GM12878 (cell line): ENCODE measurements around the gene GIGYF1. TPM values are rescaled to one million over a fixed set of nuclear protein-coding genes. Genes with fewer than 3 reads are reported as not detected.

ENCODE experiments used
- ATAC-seq: fragments of 200-7000 bp; cut with Tn5 transposase; 3 replicates; pipeline ENCODE4 v1.9.1; 2020; ENCODE audit warnings: mild to moderate bottlenecking, moderate library complexity
- BruUV-seq: library from RNA; stranded (reverse); fragments of 400-500 nt; replicated peaks from 2 replicates; lab custom pipeline; 2021; lab: Mats Ljungman, UMichigan
- CTCF ChIA-PET: fragments of 300-600 bp; sonication (Branson Sonifier 250); formaldehyde crosslinking; extraction: SDS; loops from one replicate; lab custom pipeline; 2021; ENCODE audit warnings: inconsistent platforms; lab: Yijun Ruan, JAX
- POLR2A ChIA-PET: fragments of 350-600 bp; formaldehyde crosslinking; extraction: SDS; loops from one replicate; lab custom pipeline; 2021; ENCODE audit warnings: inconsistent platforms; lab: Charles Lee
- RAD21 ChIA-PET: fragments of 300-600 bp; sonication (Branson Sonifier 250); formaldehyde crosslinking; loops from one replicate; lab custom pipeline; 2023; ENCODE audit warnings: antibody characterized with exemption; ENCODE audit not compliant: unreplicated experiment; lab: Charles Lee
- SMC1A ChIA-PET: fragments of 300-600 bp; sonication (Branson Sonifier 250); formaldehyde crosslinking; loops from one replicate; lab custom pipeline; 2023; ENCODE audit not compliant: unreplicated experiment, uncharacterized antibody; lab: Charles Lee
- DNase-seq: peaks from one replicate; pipeline ENCODE4 v3.0.0-alpha.2; 2011; ENCODE audit warnings: low read depth, low spot score
- FAIRE-seq: peaks from 3 replicates; lab custom pipeline; 2011; peaks lifted over from hg19 to GRCh38; lab: Jason Lieb, UNC
- H2AFZ ChIP-seq: 2 replicates; pipeline ENCODE4 v1.6.0; 2011; ENCODE audit warnings: low read depth, low read length, control low read depth; ENCODE audit not compliant: control insufficient read depth
- H3K27ac ChIP-seq: 2 replicates; pipeline ENCODE4 v1.5.1; 2011; ENCODE audit warnings: control low read depth; ENCODE audit not compliant: control insufficient read depth, insufficient read depth
- H3K27me3 ChIP-seq, 2 experiments: replicated peaks in 1 of 2; 2 replicates each; pipeline versions ENCODE4 v1.6.0 to v1.6.1; 2011; ENCODE audit warnings: low read length in 1 of 2; ENCODE audit not compliant: control insufficient read depth in 2 of 2, insufficient read depth in 2 of 2
- H3K36me3 ChIP-seq, 2 experiments: 2 replicates each; pipeline ENCODE4 v1.5.1; 2011; ENCODE audit warnings: low read length in 1 of 2; ENCODE audit not compliant: control insufficient read depth in 2 of 2, insufficient read depth in 2 of 2
- H3K4me1 ChIP-seq: 2 replicates; pipeline ENCODE4 v1.6.1; 2011; ENCODE audit warnings: mild to moderate bottlenecking, low read length, moderate library complexity, mixed read lengths; ENCODE audit not compliant: control insufficient read depth, insufficient read depth
- H3K4me2 ChIP-seq: 2 replicates; pipeline ENCODE4 v1.6.0; 2011; ENCODE audit warnings: control low read depth; ENCODE audit not compliant: control insufficient read depth, insufficient read depth
- H3K4me3 ChIP-seq: fragments of 200-600 bp; sonication (generic); 2 replicates; pipeline ENCODE4 v1.5.1; 2016
- H3K79me2 ChIP-seq: 2 replicates; pipeline ENCODE4 v1.6.0; 2011; ENCODE audit warnings: low read length; ENCODE audit not compliant: control insufficient read depth, insufficient read depth
- H3K9ac ChIP-seq: 2 replicates; pipeline ENCODE4 v1.8.0; 2011; ENCODE audit warnings: low read length, control low read depth, mixed read lengths; ENCODE audit not compliant: control insufficient read depth, insufficient read depth
- H3K9me3 ChIP-seq: replicated peaks from 3 replicates; pipeline ENCODE4 v1.5.1; 2011; ENCODE audit warnings: mild to moderate bottlenecking, low read length; ENCODE audit not compliant: control insufficient read depth, insufficient read depth
- H4K20me1 ChIP-seq: 2 replicates; pipeline ENCODE4 v1.6.0; 2011; ENCODE audit not compliant: control insufficient read depth, insufficient read depth
- ATF7 ChIP-seq: fragments of 450-650 bp; IDR thresholded peaks from 2 replicates; pipeline ENCODE4 v1.6.1; 2016; ENCODE audit warnings: low read depth, mild to moderate bottlenecking
- CEBPB ChIP-seq, 2 experiments: fragments of 150-350 bp in 1 of 2; IDR thresholded peaks; 2 replicates each; pipeline ENCODE4 v1.6.1; 2012 to 2014; ENCODE audit warnings: low read depth in 2 of 2, low read length in 2 of 2, borderline replicate concordance in 1 of 2, inconsistent platforms in 1 of 2
- CHD2 ChIP-seq: IDR thresholded peaks from 2 replicates; pipeline ENCODE4 v1.6.1; 2011; ENCODE audit warnings: low read depth, low read length, improper control_type of control experiment, borderline replicate concordance
- CREM ChIP-seq: IDR thresholded peaks from 2 replicates; pipeline ENCODE4 v1.6.1; 2014; ENCODE audit warnings: antibody characterized with exemption, low read depth
- EGR1 ChIP-seq, 2 experiments: IDR thresholded peaks; 1 replicate in 1 of 2; 2 replicates in 1 of 2; pipeline ENCODE4 v1.6.1; 2011 to 2012; ENCODE audit warnings: low read depth in 2 of 2, low read length in 2 of 2, borderline replicate concordance in 1 of 2, mild to moderate bottlenecking in 1 of 2, moderate library complexity in 1 of 2
- IRF4 ChIP-seq: IDR thresholded peaks from 2 replicates; pipeline ENCODE4 v1.6.1; 2011; ENCODE audit warnings: low read depth, low read length
- IRF5 ChIP-seq: fragments of 450-650 bp; IDR thresholded peaks from 2 replicates; pipeline ENCODE4 v1.6.1; 2017; ENCODE audit warnings: borderline replicate concordance
- KLF5 ChIP-seq: fragments of 450-650 bp; IDR thresholded peaks from 2 replicates; pipeline ENCODE4 v1.6.1; 2014; ENCODE audit warnings: mild to moderate bottlenecking; ENCODE audit not compliant: partially characterized antibody
- NFIC ChIP-seq: IDR thresholded peaks from 2 replicates; pipeline ENCODE4 v1.6.1; 2012; ENCODE audit warnings: low read depth, mild to moderate bottlenecking, inconsistent platforms, low read length, moderate library complexity
- SIN3A ChIP-seq: IDR thresholded peaks from 2 replicates; pipeline ENCODE4 v1.6.1; 2012; ENCODE audit warnings: low read depth, low read length, improper control_type of control experiment
- SP1 ChIP-seq: IDR thresholded peaks from one replicate; pipeline ENCODE4 v1.6.1; 2011; ENCODE audit warnings: low read depth, low read length
- SUZ12 ChIP-seq: fragments of 200-600 bp; sonication (generic); IDR thresholded peaks from one replicate; pipeline ENCODE4 v1.6.1; 2018; ENCODE audit warnings: antibody characterized with exemption, mild to moderate bottlenecking; ENCODE audit not compliant: unreplicated experiment
- WGBS: methylation state at CpG from one replicate; pipeline ENCODE4 v1.1.6; 2016; ENCODE audit warnings: low lambda C conversion rate; ENCODE audit not compliant: insufficient replicate concordance, insufficient coverage; ENCODE audit errors: missing lambda C conversion rate; 5-methylcytosine and 5-hydroxymethylcytosine counted together
- in situ Hi-C: fragments of 300-500 bp; cut with MboI; formaldehyde crosslinking; loops from 9 replicates; pipeline ENCODE4 v1.14.3; 2018; ENCODE audit warnings: mixed read lengths
- intact Hi-C: fragments of 100-400 bp; cut with micrococcal nuclease; formaldehyde crosslinking; loops from one replicate; pipeline ENCODE4 v1.14.2; 2022; ENCODE audit not compliant: unreplicated experiment
- polyA plus RNA-seq, 11 experiments: library from polyadenylated mRNA; depleted of rRNA in 4 of 11; unstranded in 6 of 11; stranded (reverse) in 5 of 11; fragments of >200 nt; fragmentation: Nextera tagmentation in 4 of 11; fragmentation: Illumina TruSeq in 1 of 11; extraction: Ambion mirVana in 4 of 11; extraction: Trizol in 1 of 11; gene quantifications; 1 replicate in 1 of 11; 2 replicates in 10 of 11; pipeline versions ENCODE4 v1.2.1 to v1.2.3, GENCODE V29; 2011 to 2016; ENCODE audit warnings: inconsistent platforms in 2 of 11, missing spikeins in 2 of 11, low read depth in 1 of 11
- total RNA-seq, 4 experiments: library from RNA; depleted of rRNA in 3 of 4; stranded (reverse); fragments of >200 nt in 3 of 4; fragmentation: Illumina TruSeq in 1 of 4; extraction: Trizol in 1 of 4; gene quantifications; 2 replicates each; pipeline versions ENCODE4 v1.2.1 to v1.2.3, GENCODE V29; 2013 to 2021
- TF ChIP-seq, protein P1 (sequence below): fragments of 450-650 bp; IDR thresholded peaks from 2 replicates; pipeline ENCODE4 v1.6.1; 2017; ENCODE audit warnings: low read depth, mild to moderate bottlenecking, moderate library complexity
- TF ChIP-seq, protein P2 (sequence below): fragments of 450-650 bp; IDR thresholded peaks from 2 replicates; pipeline ENCODE4 v1.6.1; 2017; ENCODE audit warnings: mild to moderate bottlenecking, moderate library complexity
- TF ChIP-seq, protein P3 (sequence below): IDR thresholded peaks from 2 replicates; pipeline ENCODE4 v1.6.1; 2012; ENCODE audit warnings: low read depth, low read length, improper control_type of control experiment

GIGYF1 gene
- total and polyA plus RNA-seq, 10 of the 15 experiments (the other 5 are each of a cell fraction or from before 2014, with no cell fraction given) = 0.31 to 47.2 (median 9.9) TPM

GRCh38 chr7:100721505-100721812, 27.4 kb upstream of the GIGYF1 start (continued):
- TF ChIP-seq, protein P1, sequence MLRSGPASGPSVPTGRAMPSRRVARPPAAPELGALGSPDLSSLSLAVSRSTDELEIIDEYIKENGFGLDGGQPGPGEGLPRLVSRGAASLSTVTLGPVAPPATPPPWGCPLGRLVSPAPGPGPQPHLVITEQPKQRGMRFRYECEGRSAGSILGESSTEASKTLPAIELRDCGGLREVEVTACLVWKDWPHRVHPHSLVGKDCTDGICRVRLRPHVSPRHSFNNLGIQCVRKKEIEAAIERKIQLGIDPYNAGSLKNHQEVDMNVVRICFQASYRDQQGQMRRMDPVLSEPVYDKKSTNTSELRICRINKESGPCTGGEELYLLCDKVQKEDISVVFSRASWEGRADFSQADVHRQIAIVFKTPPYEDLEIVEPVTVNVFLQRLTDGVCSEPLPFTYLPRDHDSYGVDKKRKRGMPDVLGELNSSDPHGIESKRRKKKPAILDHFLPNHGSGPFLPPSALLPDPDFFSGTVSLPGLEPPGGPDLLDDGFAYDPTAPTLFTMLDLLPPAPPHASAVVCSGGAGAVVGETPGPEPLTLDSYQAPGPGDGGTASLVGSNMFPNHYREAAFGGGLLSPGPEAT = no peak
- TF ChIP-seq CEBPB (IDR thresholded peaks at IDR 0.05; ENCODE audit: borderline replicate concordance in 1 of 2, low read depth in 2 of 2, low read length in 2 of 2) = no peak
- no peak for TF ChIP-seq EGR1 (IDR thresholded peaks at IDR 0.05; ENCODE audit: borderline replicate concordance in 1 of 2, low read depth in 2 of 2, low read length in 2 of 2)
- no peak for TF ChIP-seq CHD2
- no peak for TF ChIP-seq CREM
- TF ChIP-seq, all 136 proteins: peak for 0

DNA sequence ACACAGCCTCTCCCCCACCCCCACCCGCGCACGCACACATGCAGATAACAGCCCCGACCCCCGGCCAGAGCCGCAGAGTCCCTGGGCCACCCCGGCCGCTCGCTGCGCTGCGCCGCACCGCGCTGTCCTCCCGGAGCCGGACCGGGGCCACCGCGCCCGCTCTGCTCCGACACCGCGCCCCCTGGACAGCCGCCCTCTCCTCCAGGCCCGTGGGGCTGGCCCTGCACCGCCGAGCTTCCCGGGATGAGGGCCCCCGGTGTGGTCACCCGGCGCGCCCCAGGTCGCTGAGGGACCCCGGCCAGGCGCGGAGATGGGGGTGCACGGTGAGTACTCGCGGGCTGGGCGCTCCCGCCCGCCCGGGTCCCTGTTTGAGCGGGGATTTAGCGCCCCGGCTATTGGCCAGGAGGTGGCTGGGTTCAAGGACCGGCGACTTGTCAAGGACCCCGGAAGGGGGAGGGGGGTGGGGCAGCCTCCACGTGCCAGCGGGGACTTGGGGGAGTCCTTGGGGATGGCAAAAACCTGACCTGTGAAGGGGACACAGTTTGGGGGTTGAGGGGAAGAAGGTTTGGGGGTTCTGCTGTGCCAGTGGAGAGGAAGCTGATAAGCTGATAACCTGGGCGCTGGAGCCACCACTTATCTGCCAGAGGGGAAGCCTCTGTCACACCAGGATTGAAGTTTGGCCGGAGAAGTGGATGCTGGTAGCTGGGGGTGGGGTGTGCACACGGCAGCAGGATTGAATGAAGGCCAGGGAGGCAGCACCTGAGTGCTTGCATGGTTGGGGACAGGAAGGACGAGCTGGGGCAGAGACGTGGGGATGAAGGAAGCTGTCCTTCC, 26.8 kb upstream of the GIGYF1 start:
- no peaks in the 10 kb centered on the region for H3K9me3 ChIP-seq
- peaks cover 4 to 11% of the 10 kb centered on the region in 2 experiments for H3K27me3 ChIP-seq
- no peak overlapping the region for H3K4me2 ChIP-seq
- WGBS = 25% methylated on average over 18 of the region's 56 CpGs
- no peak overlapping the region for H2AFZ ChIP-seq
- no peaks in the 10 kb centered on the region for H3K79me2 ChIP-seq
- RAD21 ChIA-PET = no interaction called here
- SMC1A ChIA-PET = interaction anchor here (0.6 kb wide), 1 partner anchor 135 kb away, joined by 3 read pairs; the partner anchor contains the start of genes FBXO24 and LRCH4
- H3K36me3 ChIP-seq = no peaks in the 10 kb centered on the region
- H3K4me1 ChIP-seq = no peaks in the 10 kb centered on the region
- FAIRE-seq (no peak), DNase-seq (no peak), ATAC-seq (no peak)
- in situ Hi-C loops = no loop called here
- no peak overlapping the region for H3K9ac ChIP-seq
- POLR2A ChIA-PET = no interaction called here
- intact Hi-C loops = no loop called here
- no TSS peak for BruUV-seq
- CTCF ChIA-PET = interaction anchor here (1.2 kb wide), 1 partner anchor 29 kb away, joined by 3 read pairs; no protein-coding TSS in a partner anchor
- no peak overlapping the region for H3K27ac ChIP-seq
- no peak overlapping the region for H3K4me3 ChIP-seq
- no peaks in the 10 kb centered on the region for H4K20me1 ChIP-seq
- TF ChIP-seq NFIC (no peak), ATF7 (no peak), SP1 (no peak), KLF5 (no peak), SIN3A (no peak), IRF4 (no peak), IRF5 (no peak), SUZ12 (no peak)
- TF ChIP-seq, protein P2, sequence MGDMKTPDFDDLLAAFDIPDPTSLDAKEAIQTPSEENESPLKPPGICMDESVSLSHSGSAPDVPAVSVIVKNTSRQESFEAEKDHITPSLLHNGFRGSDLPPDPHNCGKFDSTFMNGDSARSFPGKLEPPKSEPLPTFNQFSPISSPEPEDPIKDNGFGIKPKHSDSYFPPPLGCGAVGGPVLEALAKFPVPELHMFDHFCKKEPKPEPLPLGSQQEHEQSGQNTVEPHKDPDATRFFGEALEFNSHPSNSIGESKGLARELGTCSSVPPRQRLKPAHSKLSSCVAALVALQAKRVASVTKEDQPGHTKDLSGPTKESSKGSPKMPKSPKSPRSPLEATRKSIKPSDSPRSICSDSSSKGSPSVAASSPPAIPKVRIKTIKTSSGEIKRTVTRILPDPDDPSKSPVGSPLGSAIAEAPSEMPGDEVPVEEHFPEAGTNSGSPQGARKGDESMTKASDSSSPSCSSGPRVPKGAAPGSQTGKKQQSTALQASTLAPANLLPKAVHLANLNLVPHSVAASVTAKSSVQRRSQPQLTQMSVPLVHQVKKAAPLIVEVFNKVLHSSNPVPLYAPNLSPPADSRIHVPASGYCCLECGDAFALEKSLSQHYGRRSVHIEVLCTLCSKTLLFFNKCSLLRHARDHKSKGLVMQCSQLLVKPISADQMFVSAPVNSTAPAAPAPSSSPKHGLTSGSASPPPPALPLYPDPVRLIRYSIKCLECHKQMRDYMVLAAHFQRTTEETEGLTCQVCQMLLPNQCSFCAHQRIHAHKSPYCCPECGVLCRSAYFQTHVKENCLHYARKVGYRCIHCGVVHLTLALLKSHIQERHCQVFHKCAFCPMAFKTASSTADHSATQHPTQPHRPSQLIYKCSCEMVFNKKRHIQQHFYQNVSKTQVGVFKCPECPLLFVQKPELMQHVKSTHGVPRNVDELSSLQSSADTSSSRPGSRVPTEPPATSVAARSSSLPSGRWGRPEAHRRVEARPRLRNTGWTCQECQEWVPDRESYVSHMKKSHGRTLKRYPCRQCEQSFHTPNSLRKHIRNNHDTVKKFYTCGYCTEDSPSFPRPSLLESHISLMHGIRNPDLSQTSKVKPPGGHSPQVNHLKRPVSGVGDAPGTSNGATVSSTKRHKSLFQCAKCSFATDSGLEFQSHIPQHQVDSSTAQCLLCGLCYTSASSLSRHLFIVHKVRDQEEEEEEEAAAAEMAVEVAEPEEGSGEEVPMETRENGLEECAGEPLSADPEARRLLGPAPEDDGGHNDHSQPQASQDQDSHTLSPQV = no peak
- TF ChIP-seq, protein P3, sequence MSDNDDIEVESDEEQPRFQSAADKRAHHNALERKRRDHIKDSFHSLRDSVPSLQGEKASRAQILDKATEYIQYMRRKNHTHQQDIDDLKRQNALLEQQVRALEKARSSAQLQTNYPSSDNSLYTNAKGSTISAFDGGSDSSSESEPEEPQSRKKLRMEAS = no peak
